H9 (cell line): ENCODE measurements around the gene HBA1. TPM values are rescaled to one million over a fixed set of nuclear protein-coding genes. Genes with fewer than 3 reads are reported as not detected.
A peak's percentile ranks its signal among the peaks of the same experiment; 100 is the strongest.

Experiments used
- DNase-seq: peaks from one replicate; pipeline ENCODE4 v3.0.0-alpha.2; 2017
- H2AFZ ChIP-seq: one replicate; pipeline ENCODE4 v1.6.1; 2013; ENCODE audit warnings: mild to moderate bottlenecking, low read length, control low read depth, moderate library complexity
- H2AK5ac ChIP-seq: 2 replicates; pipeline ENCODE4 v1.6.1; 2013; ENCODE audit warnings: low read length, control low read depth, mixed read lengths; ENCODE audit not compliant: insufficient read length
- H2BK120ac ChIP-seq: one replicate; pipeline ENCODE4 v1.6.1; 2013; ENCODE audit warnings: low read depth, mild to moderate bottlenecking, low read length, control low read depth, inconsistent platforms; ENCODE audit not compliant: poor library complexity, severe bottlenecking
- H2BK12ac ChIP-seq: 2 replicates; pipeline ENCODE4 v1.6.1; 2013; ENCODE audit warnings: low read length, control low read depth, mixed read lengths, low read depth; ENCODE audit not compliant: insufficient read length
- H2BK15ac ChIP-seq: 2 replicates; pipeline ENCODE4 v1.6.1; 2013; ENCODE audit warnings: low read depth, low read length, control low read depth
- H2BK20ac ChIP-seq: one replicate; pipeline ENCODE4 v1.6.1; 2013; ENCODE audit warnings: low read depth, mild to moderate bottlenecking, low read length, control low read depth, inconsistent platforms; ENCODE audit not compliant: poor library complexity, severe bottlenecking
- H2BK5ac ChIP-seq: 2 replicates; pipeline ENCODE4 v1.6.1; 2013; ENCODE audit warnings: low read length, control low read depth, mixed read lengths; ENCODE audit not compliant: insufficient read length
- H3K14ac ChIP-seq: 2 replicates; pipeline ENCODE4 v1.6.1; 2013; ENCODE audit warnings: low read length, control low read depth; ENCODE audit not compliant: insufficient read depth
- H3K18ac ChIP-seq: 2 replicates; pipeline ENCODE4 v1.6.1; 2013; ENCODE audit warnings: low read depth, mild to moderate bottlenecking, mixed read lengths, low read length, control low read depth; ENCODE audit not compliant: insufficient read length
- H3K23ac ChIP-seq: 2 replicates; pipeline ENCODE4 v1.6.1; 2013; ENCODE audit warnings: low read length, control low read depth, mixed read lengths, low read depth; ENCODE audit not compliant: insufficient read length
- H3K23me2 ChIP-seq: 2 replicates; pipeline ENCODE4 v1.6.1; 2013; ENCODE audit warnings: low read depth, mild to moderate bottlenecking, mixed read lengths, low read length, control low read depth; ENCODE audit not compliant: insufficient read length, poor library complexity, severe bottlenecking
- H3K27ac ChIP-seq: 2 replicates; pipeline ENCODE4 v1.5.1; 2013; ENCODE audit warnings: low read length, control low read depth, mixed read lengths, low read depth; ENCODE audit not compliant: insufficient read length
- H3K27me3 ChIP-seq: 2 replicates; pipeline ENCODE4 v1.6.1; 2013; ENCODE audit warnings: low read length, control low read depth, inconsistent platforms; ENCODE audit not compliant: insufficient read depth
- H3K4ac ChIP-seq: 2 replicates; pipeline ENCODE4 v1.6.1; 2013; ENCODE audit warnings: low read depth, mild to moderate bottlenecking, control low read depth, inconsistent platforms, low read length, moderate library complexity
- H3K4me1 ChIP-seq: 2 replicates; pipeline ENCODE4 v1.6.1; 2013; ENCODE audit warnings: low read length, control low read depth, inconsistent platforms; ENCODE audit not compliant: insufficient read depth
- H3K4me2 ChIP-seq: 2 replicates; pipeline ENCODE4 v1.6.1; 2013; ENCODE audit warnings: low read length, control low read depth, mixed read lengths; ENCODE audit not compliant: insufficient read length, insufficient read depth
- H3K56ac ChIP-seq: 2 replicates; pipeline ENCODE4 v1.6.1; 2013; ENCODE audit warnings: low read depth, mild to moderate bottlenecking, mixed read lengths, low read length, control low read depth; ENCODE audit not compliant: insufficient read length
- H3K79me1 ChIP-seq: 2 replicates; pipeline ENCODE4 v1.6.1; 2013; ENCODE audit warnings: low read depth, mild to moderate bottlenecking, moderate library complexity, low read length, control low read depth, inconsistent platforms; ENCODE audit not compliant: insufficient read depth, poor library complexity, severe bottlenecking
- H3K79me2 ChIP-seq: 2 replicates; pipeline ENCODE4 v1.6.1; 2013; ENCODE audit warnings: low read length, control low read depth, inconsistent platforms; ENCODE audit not compliant: insufficient read depth
- H3K9ac ChIP-seq: 2 replicates; pipeline ENCODE4 v1.6.1; 2013; ENCODE audit warnings: low read length, control low read depth, mixed read lengths; ENCODE audit not compliant: insufficient read length; ENCODE audit errors: extremely low read depth
- H3K9me3 ChIP-seq: one replicate; pipeline ENCODE4 v1.6.1; 2013; ENCODE audit warnings: low read depth, low read length, inconsistent platforms; ENCODE audit not compliant: control insufficient read depth
- H3T11ph ChIP-seq: one replicate; pipeline ENCODE4 v1.6.1; 2013; ENCODE audit warnings: mild to moderate bottlenecking, low read length, control low read depth, inconsistent platforms
- H4K20me1 ChIP-seq: one replicate; pipeline ENCODE4 v1.6.1; 2013; ENCODE audit not compliant: control insufficient read depth, insufficient read length, insufficient read depth
- H4K5ac ChIP-seq: 2 replicates; pipeline ENCODE4 v1.6.1; 2013; ENCODE audit warnings: low read depth, mild to moderate bottlenecking, mixed read lengths, low read length, control low read depth; ENCODE audit not compliant: insufficient read length
- H4K8ac ChIP-seq: replicated peaks from 2 replicates; pipeline ENCODE4 v1.6.1; 2013; ENCODE audit warnings: low read length, control low read depth, mixed read lengths, low read depth; ENCODE audit not compliant: insufficient read length
- H4K91ac ChIP-seq: 2 replicates; pipeline ENCODE4 v1.6.1; 2013; ENCODE audit warnings: low read depth, mild to moderate bottlenecking, moderate library complexity, mixed read lengths, low read length, control low read depth; ENCODE audit not compliant: insufficient read length
- H3K27ac Mint-ChIP-seq, 3 experiments: 2 replicates in 2 of 3; 3 replicates in 1 of 3; pipeline ENCODE4 v1.8.0; 2020 to 2021; ENCODE audit warnings: mixed read lengths in 3 of 3, mild to moderate bottlenecking in 1 of 3, moderate library complexity in 1 of 3
- H3K27me3 Mint-ChIP-seq: 2 replicates; pipeline ENCODE4 v1.8.0; 2021; ENCODE audit warnings: low read depth, mild to moderate bottlenecking, moderate library complexity, mixed read lengths
- H3K36me3 Mint-ChIP-seq, 3 experiments: 2 replicates in 2 of 3; 3 replicates in 1 of 3; pipeline ENCODE4 v1.8.0; 2020 to 2021; ENCODE audit warnings: low read depth in 3 of 3, mixed read lengths in 3 of 3; ENCODE audit not compliant: insufficient read depth in 1 of 3
- H3K4me1 Mint-ChIP-seq, 2 experiments: 2 replicates each; pipeline ENCODE4 v1.8.0; 2020; ENCODE audit warnings: mixed read lengths in 2 of 2
- H3K4me3 Mint-ChIP-seq, 2 experiments: 2 replicates in 1 of 2; 3 replicates in 1 of 2; pipeline ENCODE4 v1.8.0; 2020 to 2021; ENCODE audit warnings: mild to moderate bottlenecking in 2 of 2, mixed read lengths in 2 of 2, moderate library complexity in 1 of 2
- H3K9me3 Mint-ChIP-seq, 2 experiments: 2 replicates in 1 of 2; 3 replicates in 1 of 2; pipeline ENCODE4 v1.8.0; 2020; ENCODE audit warnings: mild to moderate bottlenecking in 2 of 2, mixed read lengths in 2 of 2, moderate library complexity in 1 of 2
- CTCF ChIP-seq: fragments of 200-600 bp; sonication (generic); conservative IDR thresholded peaks from 3 replicates; pipeline ENCODE4 v1.8.0; 2021; ENCODE audit warnings: antibody characterized with exemption, mild to moderate bottlenecking
- WGBS: extraction: QIAGEN DNeasy Blood & Tissue Kit; methylation state at CpG from one replicate; pipeline ENCODE4 v1.1.7; 2013; ENCODE audit warnings: missing lambda C conversion rate, low lambda C conversion rate, mixed read lengths; ENCODE audit not compliant: insufficient read length; ENCODE audit errors: extremely low coverage; 5-methylcytosine and 5-hydroxymethylcytosine counted together
- total RNA-seq: library from RNA; stranded (reverse); gene quantifications from 2 replicates; pipeline ENCODE4 v1.2.1, GENCODE V29; 2021

Gene HBA1
- total RNA-seq, 1 experiment from 2014 or later = 7.2 TPM

GRCh38 chr16:138049-138417 lies 38.4 kb upstream of the HBA1 start:
- H3K18ac ChIP-seq = peak overlapping the region; percentile 75
- no peak overlapping the region for H4K91ac ChIP-seq
- H3K56ac ChIP-seq = no peak overlapping the region
- no peak overlapping the region for H2AFZ ChIP-seq
- peak overlapping the region; percentile 43 for H3K4me2 ChIP-seq
- no peak for TF ChIP-seq CTCF
- no peaks in the 10 kb centered on the region for H3K9me3 ChIP-seq
- H3K4ac ChIP-seq = no peak overlapping the region
- peaks cover 0 to 2% (median 0%) of the 10 kb centered on the region in 3 experiments; a peak in 1 of 7 replicates for H3K36me3 Mint-ChIP-seq
- peaks cover 0 to 2% of the 10 kb centered on the region in 2 experiments; a peak in 2 of 4 replicates for H3K4me1 Mint-ChIP-seq
- H2BK5ac ChIP-seq = no peak overlapping the region
- no peaks in the 10 kb centered on the region for H3K4me1 ChIP-seq
- H3K14ac ChIP-seq = peak overlapping the region; percentile 80; the same call in 1 of the 2 replicates
- no peak overlapping the region for H2BK15ac ChIP-seq
- peak overlapping the region; percentile 79 to 87 for H3K4me3 Mint-ChIP-seq
- H3K79me2 ChIP-seq = no peaks in the 10 kb centered on the region
- H2BK20ac ChIP-seq = peak overlapping the region; percentile 3
- no peak overlapping the region for H3T11ph ChIP-seq
- H3K27me3 ChIP-seq = no peaks in the 10 kb centered on the region
- no peak overlapping the region for H3K23ac ChIP-seq
- H3K27ac Mint-ChIP-seq = peak overlapping the region in 2 of 3 experiments; percentile 70 to 83; a peak in 1 of 7 replicates
- no peaks in the 10 kb centered on the region for H3K79me1 ChIP-seq
- no CpG with 5 or more reads among the region's 30 CpGs for WGBS
- no peak overlapping the region for H2AK5ac ChIP-seq
- no peaks in the 10 kb centered on the region for H3K23me2 ChIP-seq
- H3K9me3 Mint-ChIP-seq = no peaks in the 10 kb centered on the region
- peaks cover 10% of the 10 kb centered on the region for H3K27me3 Mint-ChIP-seq
- no peak overlapping the region for H3K27ac ChIP-seq
- no peak overlapping the region for H2BK12ac ChIP-seq
- H3K9ac ChIP-seq = peak overlapping the region; percentile 31
- peak; percentile 36 for DNase-seq
- H4K5ac ChIP-seq = no peak overlapping the region
- no peak overlapping the region for H2BK120ac ChIP-seq
- no peak overlapping the region for H4K8ac ChIP-seq
- H4K20me1 ChIP-seq = no peaks in the 10 kb centered on the region
